HepG2 (cell line): ENCODE results near the gene PYURF. TPM values are rescaled to one million over a fixed set of nuclear protein-coding genes. Genes with fewer than 3 reads are reported as not detected.

Source experiments
- ARHGAP35 ChIP-seq: sonication (generic); formaldehyde crosslinking; IDR thresholded peaks from 2 replicates; pipeline ENCODE4 v1.9.0; 2022; ENCODE audit warnings: mild to moderate bottlenecking, inconsistent platforms, moderate library complexity, missing genetic modification reagents, borderline replicate concordance
- ATF1 ChIP-seq: IDR thresholded peaks from 2 replicates; pipeline ENCODE4 v1.6.1; 2016; ENCODE audit warnings: mild to moderate bottlenecking, control low read depth
- CBX2 ChIP-seq, 2 experiments: fragments of 200-600 bp in 1 of 2; sonication (generic); formaldehyde crosslinking in 1 of 2; IDR thresholded peaks; 2 replicates each; pipeline versions ENCODE4 v1.7.0 to v1.8.1; 2018 to 2022; ENCODE audit warnings: low read depth in 2 of 2, low read length in 1 of 2, mild to moderate bottlenecking in 1 of 2, missing genetic modification reagents in 1 of 2
- EED ChIP-seq: sonication (generic); formaldehyde crosslinking; IDR thresholded peaks from 2 replicates; pipeline ENCODE4 v1.5.0; 2020; ENCODE audit warnings: mild to moderate bottlenecking, missing genetic modification reagents
- GABPB1 ChIP-seq: IDR thresholded peaks from 2 replicates; pipeline ENCODE4 v1.6.1; 2016; ENCODE audit warnings: mild to moderate bottlenecking, missing genetic modification reagents, moderate library complexity, missing compliant biosample characterization
- HCFC1 ChIP-seq: fragments of 150-350 bp; IDR thresholded peaks from 2 replicates; pipeline ENCODE4 v1.6.1; 2014; ENCODE audit warnings: low read depth, low read length
- KAT7 ChIP-seq: IDR thresholded peaks from 2 replicates; pipeline ENCODE4 v1.6.1; 2018; ENCODE audit warnings: borderline replicate concordance, missing compliant biosample characterization
- MLLT10 ChIP-seq: sonication (generic); formaldehyde crosslinking; IDR thresholded peaks from 2 replicates; pipeline ENCODE4 v1.4.0; 2020; ENCODE audit warnings: missing genetic modification reagents
- MTF1 ChIP-seq: sonication (generic); formaldehyde crosslinking; IDR thresholded peaks from 2 replicates; pipeline ENCODE4 v1.5.0; 2020; ENCODE audit warnings: missing genetic modification reagents
- NRL ChIP-seq: sonication (generic); formaldehyde crosslinking; IDR thresholded peaks from 2 replicates; pipeline ENCODE4 v1.5.0; 2020; ENCODE audit warnings: missing genetic modification reagents, mild to moderate bottlenecking, moderate library complexity, borderline replicate concordance
- PAX8 ChIP-seq: sonication (generic); formaldehyde crosslinking; IDR thresholded peaks from 2 replicates; pipeline ENCODE4 v1.8.0; 2022; ENCODE audit warnings: mild to moderate bottlenecking, missing genetic modification reagents, borderline replicate concordance
- PHF21A ChIP-seq: sonication (generic); formaldehyde crosslinking; IDR thresholded peaks from 2 replicates; pipeline ENCODE4 v1.5.0; 2020; ENCODE audit warnings: mild to moderate bottlenecking, missing genetic modification reagents
- RFX3 ChIP-seq: IDR thresholded peaks from 2 replicates; pipeline ENCODE4 v1.6.1; 2016; ENCODE audit warnings: missing biosample characterization, missing genetic modification reagents
- SMAD3 ChIP-seq: sonication (generic); formaldehyde crosslinking; IDR thresholded peaks from 2 replicates; pipeline ENCODE4 v1.4.0; 2020; ENCODE audit warnings: missing genetic modification reagents
- SNAI1 ChIP-seq: sonication (generic); formaldehyde crosslinking; IDR thresholded peaks from 2 replicates; pipeline ENCODE4 v1.5.0; 2020; ENCODE audit warnings: mild to moderate bottlenecking, missing genetic modification reagents, borderline replicate concordance
- SOX13 ChIP-seq, 3 experiments: fragments of 450-650 bp in 1 of 3; sonication (generic) in 1 of 3; formaldehyde crosslinking in 1 of 3; IDR thresholded peaks in 2 of 3; conservative IDR thresholded peaks in 1 of 3; 2 replicates each; pipeline versions ENCODE4 v1.5.0 to v1.6.1; 2016 to 2020; ENCODE audit warnings: antibody characterized with exemption in 1 of 3, mild to moderate bottlenecking in 1 of 3, missing compliant biosample characterization in 1 of 3, missing genetic modification reagents in 1 of 3, moderate library complexity in 1 of 3
- ZNF264 ChIP-seq: sonication (generic); formaldehyde crosslinking; IDR thresholded peaks from 2 replicates; pipeline ENCODE4 v1.4.0; 2020; ENCODE audit warnings: missing genetic modification reagents
- ZNF296 ChIP-seq: sonication (generic); formaldehyde crosslinking; conservative IDR thresholded peaks from 2 replicates; pipeline ENCODE4 v1.5.0; 2020; ENCODE audit warnings: mild to moderate bottlenecking, missing genetic modification reagents
- ZNF564 ChIP-seq: sonication (generic); formaldehyde crosslinking; IDR thresholded peaks from 2 replicates; pipeline ENCODE4 v1.8.1; 2023; ENCODE audit warnings: mild to moderate bottlenecking, missing genetic modification reagents
- ZNF598 ChIP-seq: sonication (generic); formaldehyde crosslinking; IDR thresholded peaks from 2 replicates; pipeline ENCODE4 v1.5.1; 2020; ENCODE audit warnings: mild to moderate bottlenecking, missing genetic modification reagents, borderline replicate concordance
- ZNF777 ChIP-seq: sonication (generic); formaldehyde crosslinking; IDR thresholded peaks from 2 replicates; pipeline ENCODE4 v1.4.0; 2020; ENCODE audit warnings: missing genetic modification reagents
- ZNF781 ChIP-seq: sonication (generic); formaldehyde crosslinking; IDR thresholded peaks from 2 replicates; pipeline ENCODE4 v1.5.1; 2020; ENCODE audit warnings: borderline replicate concordance, mild to moderate bottlenecking, missing genetic modification reagents; ENCODE audit errors: not compliant biosample characterization
- polyA plus RNA-seq, 8 experiments: library from polyadenylated mRNA; depleted of rRNA in 3 of 8; stranded (reverse) in 7 of 8; unstranded in 1 of 8; fragments of >200 nt; fragmentation: Illumina TruSeq in 4 of 8; extraction: Trizol in 4 of 8; gene quantifications; 2 replicates each; pipeline versions ENCODE4 v1.2.1 to v1.2.3, GENCODE V29; 2011 to 2016; ENCODE audit warnings: low read depth in 4 of 8, missing spikeins in 1 of 8, mixed read lengths in 1 of 8; ENCODE audit not compliant: insufficient read depth in 1 of 8
- total RNA-seq, 5 experiments: library from RNA; depleted of rRNA; stranded (reverse); fragments of >200 nt; fragmentation: Illumina TruSeq; extraction: Trizol; gene quantifications; 2 replicates each; pipeline ENCODE4 v1.2.3, GENCODE V29; 2016; ENCODE audit warnings: low read depth in 1 of 5
- TF ChIP-seq, protein P1 (sequence below): sonication (generic); IDR thresholded peaks from 2 replicates; pipeline ENCODE4 v1.6.1; 2016; ENCODE audit warnings: low read depth, borderline replicate concordance
- TF ChIP-seq, protein P2 (sequence below): sonication (generic); formaldehyde crosslinking; IDR thresholded peaks from 2 replicates; pipeline ENCODE4 v1.5.0; 2020; ENCODE audit warnings: missing genetic modification reagents, mild to moderate bottlenecking, borderline replicate concordance
- TF ChIP-seq, protein P3 (sequence below): sonication (generic); formaldehyde crosslinking; IDR thresholded peaks from 2 replicates; pipeline ENCODE4 v1.4.0; 2020; ENCODE audit warnings: missing genetic modification reagents
- TF ChIP-seq, protein P4 (sequence below): sonication (generic); formaldehyde crosslinking; IDR thresholded peaks from 2 replicates; pipeline ENCODE4 v1.5.0; 2020; ENCODE audit warnings: missing genetic modification reagents

The PYURF gene
- total and polyA plus RNA-seq, 2 of the 13 experiments (the other 11 are each of a cell fraction or from before 2014, with no cell fraction given), result 59.9 to 95.2 TPM

DNA sequence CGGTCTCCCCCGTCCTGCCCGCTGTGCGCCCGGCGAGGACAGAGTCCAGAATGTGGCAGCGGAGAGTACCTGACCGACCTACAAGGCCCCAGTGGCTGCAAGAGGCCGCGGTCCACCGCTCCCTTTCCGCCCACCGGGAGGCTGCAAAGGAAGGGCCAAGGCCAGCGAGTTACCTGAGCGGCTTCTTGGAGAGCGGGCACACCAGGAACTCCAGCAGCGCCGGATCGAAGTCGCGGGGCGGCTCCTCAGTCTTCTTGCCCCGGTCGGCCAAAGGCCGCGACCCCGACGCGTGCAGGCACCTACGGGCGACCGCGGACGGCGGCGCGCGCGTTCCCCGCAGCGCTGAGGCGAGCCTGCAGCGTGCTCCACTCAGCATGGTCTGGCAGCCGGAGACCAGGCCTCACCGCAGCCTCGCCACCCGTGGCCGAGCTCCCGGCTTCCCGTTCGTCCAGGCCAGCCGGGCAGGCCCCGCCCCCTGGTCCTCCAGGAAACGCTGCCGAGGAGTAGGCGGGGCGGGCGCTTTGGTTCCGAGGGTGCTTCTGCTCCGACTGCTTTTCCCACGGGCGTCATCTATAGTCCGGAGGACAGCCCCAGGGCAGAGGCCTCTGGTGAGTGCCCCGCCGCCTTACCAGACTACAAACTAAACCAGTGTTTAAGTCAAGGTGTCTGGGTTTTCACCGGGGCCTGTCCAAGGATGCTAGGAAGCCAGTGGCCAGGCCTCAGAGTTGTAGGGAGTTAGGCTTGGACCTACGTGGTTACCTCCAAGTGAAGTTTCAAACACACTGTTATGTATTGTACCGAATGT is at the start of gene PYURF (continued):
- TF ChIP-seq, protein P1, sequence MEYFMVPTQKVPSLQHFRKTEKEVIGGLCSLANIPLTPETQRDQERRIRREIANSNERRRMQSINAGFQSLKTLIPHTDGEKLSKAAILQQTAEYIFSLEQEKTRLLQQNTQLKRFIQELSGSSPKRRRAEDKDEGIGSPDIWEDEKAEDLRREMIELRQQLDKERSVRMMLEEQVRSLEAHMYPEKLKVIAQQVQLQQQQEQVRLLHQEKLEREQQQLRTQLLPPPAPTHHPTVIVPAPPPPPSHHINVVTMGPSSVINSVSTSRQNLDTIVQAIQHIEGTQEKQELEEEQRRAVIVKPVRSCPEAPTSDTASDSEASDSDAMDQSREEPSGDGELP, result peak; percentile 52; the same call in 1 of the 2 replicates
- TF ChIP-seq ZNF564 (CRISPR knock-in tag) (peak; percentile 82; the same call in 1 of the 2 replicates), ZNF598 (CRISPR knock-in tag) (peak; percentile 77; the same call in 1 of the 2 replicates), CBX2 (IDR thresholded peaks at IDR 0.05; ENCODE audit: low read depth, low read length) (no peak), CBX2 (CRISPR knock-in tag; IDR thresholded peaks at IDR 0.05; ENCODE audit: low read depth) (no peak), ZNF781 (no peak), SNAI1 (CRISPR knock-in tag) (no peak), ZNF777 (peak; percentile 81; the same call in 1 of the 2 replicates), SMAD3 (CRISPR knock-in tag) (peak; percentile 70; the same call in 1 of the 2 replicates), ZNF264 (CRISPR knock-in tag) (peak; percentile 65), KAT7 (CRISPR knock-in tag) (peak; percentile 97), EED (CRISPR knock-in tag) (peak; percentile 97), ZNF296 (CRISPR knock-in tag) (peak; percentile 75; the same call in 1 of the 2 replicates), SOX13 (IDR thresholded peaks at IDR 0.05) (no peak), SOX13 (CRISPR knock-in tag; conservative IDR thresholded peaks at IDR 0.05 in 1 of 2, IDR thresholded peaks at IDR 0.05 in 1 of 2) (peak in 1 of 2 experiments; percentile 59; a peak in 2 of 4 replicates), NRL (CRISPR knock-in tag) (peak; percentile 85), MLLT10 (CRISPR knock-in tag) (no peak), HCFC1 (peak; percentile 35; the same call in 1 of the 2 replicates), MTF1 (CRISPR knock-in tag) (peak; percentile 24; the same call in 1 of the 2 replicates), PHF21A (CRISPR knock-in tag) (peak; percentile 48; the same call in 1 of the 2 replicates), GABPB1 (CRISPR knock-in tag) (peak; percentile 95), RFX3 (CRISPR knock-in tag) (no peak), PAX8 (peak; percentile 93; the same call in 1 of the 2 replicates), ATF1 (CRISPR knock-in tag) (no peak), ARHGAP35 (peak; percentile 88; the same call in 1 of the 2 replicates)
- TF ChIP-seq, protein P2, sequence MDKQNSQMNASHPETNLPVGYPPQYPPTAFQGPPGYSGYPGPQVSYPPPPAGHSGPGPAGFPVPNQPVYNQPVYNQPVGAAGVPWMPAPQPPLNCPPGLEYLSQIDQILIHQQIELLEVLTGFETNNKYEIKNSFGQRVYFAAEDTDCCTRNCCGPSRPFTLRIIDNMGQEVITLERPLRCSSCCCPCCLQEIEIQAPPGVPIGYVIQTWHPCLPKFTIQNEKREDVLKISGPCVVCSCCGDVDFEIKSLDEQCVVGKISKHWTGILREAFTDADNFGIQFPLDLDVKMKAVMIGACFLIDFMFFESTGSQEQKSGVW, result peak; percentile 93; the same call in 1 of the 2 replicates
- TF ChIP-seq, protein P3, sequence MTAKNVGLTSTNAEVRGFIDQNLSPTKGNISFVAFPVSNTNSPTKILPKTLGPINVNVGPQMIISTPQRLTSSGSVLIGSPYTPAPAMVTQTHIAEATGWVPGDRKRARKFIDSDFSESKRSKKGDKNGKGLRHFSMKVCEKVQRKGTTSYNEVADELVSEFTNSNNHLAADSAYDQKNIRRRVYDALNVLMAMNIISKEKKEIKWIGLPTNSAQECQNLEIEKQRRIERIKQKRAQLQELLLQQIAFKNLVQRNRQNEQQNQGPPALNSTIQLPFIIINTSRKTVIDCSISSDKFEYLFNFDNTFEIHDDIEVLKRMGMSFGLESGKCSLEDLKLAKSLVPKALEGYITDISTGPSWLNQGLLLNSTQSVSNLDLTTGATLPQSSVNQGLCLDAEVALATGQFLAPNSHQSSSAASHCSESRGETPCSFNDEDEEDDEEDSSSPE (CRISPR knock-in tag), result peak; percentile 69
- TF ChIP-seq, protein P4, sequence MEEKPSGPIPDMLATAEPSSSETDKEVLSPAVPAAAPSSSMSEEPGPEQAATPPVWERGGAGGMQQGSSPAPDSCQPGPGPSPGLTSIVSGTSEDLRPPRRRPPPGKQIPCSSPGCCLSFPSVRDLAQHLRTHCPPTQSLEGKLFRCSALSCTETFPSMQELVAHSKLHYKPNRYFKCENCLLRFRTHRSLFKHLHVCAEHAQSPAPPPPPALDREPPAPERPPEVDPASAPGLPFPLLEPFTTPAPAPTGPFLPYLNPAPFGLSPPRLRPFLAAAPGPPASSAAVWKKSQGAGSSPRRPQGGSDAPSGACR, result peak; percentile 90; the same call in 1 of the 2 replicates
